ENCODE measurements around the gene NEMP2.
"Not testable (repeated sequence)": the region's sequence is repeated elsewhere in the genome, so short reads cannot be mapped to it uniquely, and the experiment has no call there.

DNA sequence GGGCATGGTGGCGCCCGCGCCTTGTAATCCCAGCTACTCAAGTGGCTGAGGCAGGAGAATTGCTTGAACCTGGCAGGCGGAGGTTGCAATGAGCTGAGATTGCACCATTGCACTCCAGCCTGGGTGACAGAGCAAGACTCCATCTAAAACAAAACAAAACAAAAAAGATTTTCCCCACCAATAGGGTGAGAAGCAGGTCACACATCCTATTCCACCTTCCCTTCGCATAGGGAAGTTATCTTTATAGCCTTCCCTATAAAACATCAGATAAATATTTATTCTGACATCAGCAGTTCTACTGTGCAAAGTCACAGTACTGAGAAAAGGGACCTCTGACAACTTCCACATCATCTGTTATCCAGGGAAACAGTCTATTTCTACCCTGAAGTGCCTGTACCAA is 24.6 kb downstream of the NEMP2 start:
- TF ChIP-seq, protein P1, sequence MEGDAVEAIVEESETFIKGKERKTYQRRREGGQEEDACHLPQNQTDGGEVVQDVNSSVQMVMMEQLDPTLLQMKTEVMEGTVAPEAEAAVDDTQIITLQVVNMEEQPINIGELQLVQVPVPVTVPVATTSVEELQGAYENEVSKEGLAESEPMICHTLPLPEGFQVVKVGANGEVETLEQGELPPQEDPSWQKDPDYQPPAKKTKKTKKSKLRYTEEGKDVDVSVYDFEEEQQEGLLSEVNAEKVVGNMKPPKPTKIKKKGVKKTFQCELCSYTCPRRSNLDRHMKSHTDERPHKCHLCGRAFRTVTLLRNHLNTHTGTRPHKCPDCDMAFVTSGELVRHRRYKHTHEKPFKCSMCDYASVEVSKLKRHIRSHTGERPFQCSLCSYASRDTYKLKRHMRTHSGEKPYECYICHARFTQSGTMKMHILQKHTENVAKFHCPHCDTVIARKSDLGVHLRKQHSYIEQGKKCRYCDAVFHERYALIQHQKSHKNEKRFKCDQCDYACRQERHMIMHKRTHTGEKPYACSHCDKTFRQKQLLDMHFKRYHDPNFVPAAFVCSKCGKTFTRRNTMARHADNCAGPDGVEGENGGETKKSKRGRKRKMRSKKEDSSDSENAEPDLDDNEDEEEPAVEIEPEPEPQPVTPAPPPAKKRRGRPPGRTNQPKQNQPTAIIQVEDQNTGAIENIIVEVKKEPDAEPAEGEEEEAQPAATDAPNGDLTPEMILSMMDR (IDR thresholded peaks at IDR 0.05; ENCODE audit: low read depth, low read length, poor library complexity, severe bottlenecking) = not testable (repeated sequence)
- TF ChIP-seq EZH2phosphoT487 (IDR thresholded peaks at IDR 0.05; ENCODE audit: borderline replicate concordance, low read length) = not testable (repeated sequence)

Data from DOHH2 (cell line).